Inflammatory macrophage treated with lipopolysaccharide for 1 hour (primary cell): ENCODE data around the gene TBC1D19.

Experiments used
- DNase-seq, 2 donors: peaks; one replicate each; pipeline ENCODE4 v3.0.0-alpha.2; 2020 to 2022

Gene TBC1D19

GRCh38 chr4:26737385-26737784 is 153.5 kb downstream of the TBC1D19 start:
- DNase-seq: no peak

GRCh38 chr4:26741491-26741871 is 157.6 kb downstream of the TBC1D19 start:
- no peak for DNase-seq

- peak; percentile 24 to 31 for DNase-seq
Measured at GRCh38 chr4:26746802-26747213, 162.9 kb downstream of the TBC1D19 start.

- DNase-seq: peak in 1 of 2 donors; percentile 37
Measured at GRCh38 chr4:26748811-26749210, 164.9 kb downstream of the TBC1D19 start.

- no peak for DNase-seq
Measured at GRCh38 chr4:26749867-26750266, 166.0 kb downstream of the TBC1D19 start.

- DNase-seq: no peak
Measured at GRCh38 chr4:26751004-26751403, 167.1 kb downstream of the TBC1D19 start.

GRCh38 chr4:26751838-26752237 is 168.0 kb downstream of the TBC1D19 start:
- DNase-seq: no peak

GRCh38 chr4:26753187-26753586 is 169.3 kb downstream of the TBC1D19 start:
- DNase-seq: no peak

GRCh38 chr4:26753617-26754016 is 169.7 kb downstream of the TBC1D19 start:
- DNase-seq: no peak

- no peak for DNase-seq
Measured at GRCh38 chr4:26757751-26758150, 173.9 kb downstream of the TBC1D19 start.

GRCh38 chr4:26758899-26759298 is 175.0 kb downstream of the TBC1D19 start:
- DNase-seq: no peak

GRCh38 chr4:26762650-26763049 is 178.8 kb downstream of the TBC1D19 start:
- no peak for DNase-seq

- no peak for DNase-seq
Measured at GRCh38 chr4:26763063-26763462, 179.2 kb downstream of the TBC1D19 start.

GRCh38 chr4:26763648-26764047 is 179.8 kb downstream of the TBC1D19 start:
- peak; percentile 23 to 30 for DNase-seq

GRCh38 chr4:26764231-26764630 is 180.3 kb downstream of the TBC1D19 start:
- no peak for DNase-seq

GRCh38 chr4:26765515-26765914 is 181.6 kb downstream of the TBC1D19 start:
- DNase-seq: no peak

- peak; percentile 57 to 74 for DNase-seq
Measured at GRCh38 chr4:26766141-26766540, 182.3 kb downstream of the TBC1D19 start.

- DNase-seq: no peak
Measured at GRCh38 chr4:26772096-26772873, 188.4 kb downstream of the TBC1D19 start.

- no peak for DNase-seq
Measured at GRCh38 chr4:26779224-26779623, 195.3 kb downstream of the TBC1D19 start.

- DNase-seq: no peak
Measured at GRCh38 chr4:26779674-26780073, 195.8 kb downstream of the TBC1D19 start.

- DNase-seq: no peak
Measured at GRCh38 chr4:26780539-26780938, 196.7 kb downstream of the TBC1D19 start.

GRCh38 chr4:26782168-26782829 is 198.4 kb downstream of the TBC1D19 start:
- DNase-seq: no peak

GRCh38 chr4:26782830-26783202 is 198.9 kb downstream of the TBC1D19 start:
- DNase-seq: no peak

GRCh38 chr4:26784207-26784865 is 200.5 kb downstream of the TBC1D19 start:
- DNase-seq: peak; percentile 67 to 86
